HUES48 (cell line): ENCODE measurements around the gene LARP4B.

Experiments
- H3K27ac ChIP-seq: one replicate; pipeline ENCODE4 v1.7.0; 2013; ENCODE audit warnings: low read depth, low read length, inconsistent platforms
- H3K27me3 ChIP-seq: 2 replicates; pipeline ENCODE4 v1.6.1; 2013; ENCODE audit warnings: mild to moderate bottlenecking, low read length; ENCODE audit not compliant: control insufficient read depth, insufficient read depth
- H3K36me3 ChIP-seq: 2 replicates; pipeline ENCODE4 v1.6.1; 2013; ENCODE audit warnings: low read length; ENCODE audit not compliant: control insufficient read depth, insufficient read depth
- H3K4me1 ChIP-seq: 2 replicates; pipeline ENCODE4 v1.6.1; 2013; ENCODE audit warnings: mild to moderate bottlenecking, low read length; ENCODE audit not compliant: control insufficient read depth, insufficient read depth
- H3K4me3 ChIP-seq: 2 replicates; pipeline ENCODE4 v1.5.1; 2013; ENCODE audit warnings: mild to moderate bottlenecking, low read depth, low read length
- H3K9ac ChIP-seq: 2 replicates; pipeline ENCODE4 v1.6.1; 2013; ENCODE audit warnings: mild to moderate bottlenecking, low read depth, low read length, moderate library complexity
- H3K9me3 ChIP-seq: 2 replicates; pipeline ENCODE4 v1.6.1; 2013; ENCODE audit warnings: low read length; ENCODE audit not compliant: control insufficient read depth, insufficient read depth

Gene LARP4B

DNA sequence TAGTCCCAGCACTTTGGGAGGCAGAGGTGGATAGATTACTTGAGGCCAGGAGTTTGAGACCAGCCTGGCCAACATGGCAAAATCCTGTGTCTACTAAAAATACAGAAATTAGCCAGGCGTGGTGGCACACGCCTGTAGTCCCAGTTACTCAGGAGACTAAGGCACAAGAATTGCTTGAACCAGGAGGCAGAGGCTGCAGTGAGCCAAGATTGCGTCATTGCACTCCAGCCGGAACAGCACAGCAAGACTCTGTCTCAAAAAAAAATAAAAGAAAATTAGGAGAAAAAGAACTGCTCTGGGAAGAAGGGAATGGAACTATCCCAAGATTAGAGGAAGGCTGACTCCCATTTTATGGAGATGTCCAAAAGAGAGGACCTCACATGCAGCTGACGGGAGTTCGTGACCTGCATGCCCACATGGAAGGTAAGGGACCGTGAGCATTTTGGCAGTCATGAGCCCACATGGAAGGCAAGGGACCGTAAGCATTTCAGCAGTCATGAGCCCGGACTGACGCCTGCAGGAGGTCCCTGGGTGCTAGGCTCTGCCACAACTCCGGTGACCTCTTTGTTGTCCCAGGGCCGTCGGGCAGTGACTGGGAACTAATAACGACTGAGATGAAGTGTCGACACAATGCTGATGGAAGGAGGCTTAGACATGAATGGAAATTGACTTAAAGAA lies 38.1 kb upstream of the LARP4B start:
- Histone ChIP-seq H3K9me3 (no peaks in the 10 kb centered on the region), H3K27me3 (no peaks in the 10 kb centered on the region), H3K4me3 (no peak overlapping the region), H3K27ac (no peak overlapping the region), H3K9ac (no peak overlapping the region), H3K4me1 (no peaks in the 10 kb centered on the region), H3K36me3 (no peaks in the 10 kb centered on the region)

DNA sequence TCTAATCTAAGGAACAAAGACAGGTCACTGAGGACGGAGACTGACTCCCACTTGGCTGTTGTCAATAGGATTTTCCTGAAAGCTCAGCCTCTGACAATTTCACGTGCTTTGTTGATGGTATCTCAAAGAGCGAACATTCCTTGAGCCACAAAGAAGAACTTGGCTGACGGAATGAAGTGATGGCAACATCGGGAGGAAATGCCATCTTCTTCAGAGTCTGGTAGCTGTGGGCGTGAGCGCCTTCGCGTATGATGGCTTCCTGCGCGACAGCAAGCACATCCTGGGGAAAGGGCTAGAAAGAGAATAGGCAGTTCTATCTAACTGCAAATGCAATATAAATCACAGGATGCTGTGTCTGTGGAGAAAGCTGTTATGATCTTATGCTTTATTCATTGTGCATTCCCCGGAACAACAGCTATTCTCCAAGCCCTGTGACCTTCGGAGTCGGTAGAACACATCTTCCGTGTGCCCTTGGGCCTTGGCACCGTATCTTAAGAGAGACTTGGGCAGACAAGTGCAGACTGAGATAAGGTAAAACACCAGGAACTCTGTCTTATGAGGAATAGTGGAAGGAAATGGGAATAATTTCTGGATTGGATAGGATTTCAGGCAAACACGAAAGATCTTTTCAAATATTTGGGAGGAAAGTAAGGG lies 37.2 kb upstream of the LARP4B start:
- Histone ChIP-seq H3K4me3 (no peak overlapping the region), H3K9me3 (no peaks in the 10 kb centered on the region), H3K4me1 (no peaks in the 10 kb centered on the region), H3K36me3 (no peaks in the 10 kb centered on the region), H3K27ac (no peak overlapping the region), H3K9ac (no peak overlapping the region), H3K27me3 (no peaks in the 10 kb centered on the region)

DNA sequence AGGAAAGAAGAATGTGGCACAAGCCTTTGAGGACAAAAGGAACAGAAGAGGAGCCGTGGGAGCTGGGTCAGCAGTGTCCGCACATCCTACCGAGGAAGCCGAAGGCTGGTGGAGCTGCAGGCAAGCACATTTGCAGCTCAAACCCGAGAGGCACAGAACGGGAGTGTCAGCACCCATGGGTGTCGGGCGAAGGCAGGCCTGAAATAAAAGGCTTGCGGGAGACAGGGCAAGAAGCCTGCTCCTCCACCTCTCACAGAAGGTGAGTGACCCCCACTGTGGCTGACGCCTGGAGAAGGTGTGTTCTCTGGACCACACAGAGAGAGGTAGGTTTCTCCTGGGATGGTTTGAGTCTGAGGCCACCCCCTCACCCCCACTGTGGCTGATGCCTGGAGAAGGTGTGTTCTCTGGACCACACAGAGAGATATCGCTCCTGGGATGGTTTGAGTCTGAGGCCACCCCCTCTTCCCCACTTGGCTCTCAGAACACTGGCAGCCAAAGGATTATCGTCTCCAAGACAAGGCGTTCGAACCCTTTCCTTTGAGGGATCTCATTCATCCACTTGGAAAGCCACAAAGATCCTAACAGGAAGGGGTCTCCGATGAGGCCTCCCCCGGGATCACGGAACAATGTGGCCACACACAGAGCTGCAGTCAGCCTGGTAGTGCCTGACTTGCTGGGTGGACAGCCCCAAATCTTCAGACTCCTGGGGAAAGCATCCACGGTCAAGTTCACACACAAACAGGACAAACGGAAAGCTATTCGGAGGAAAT lies 35.1 kb upstream of the LARP4B start:
- Histone ChIP-seq H3K27ac (no peak overlapping the region), H3K4me1 (no peaks in the 10 kb centered on the region), H3K9ac (no peak overlapping the region), H3K4me3 (no peak overlapping the region), H3K9me3 (no peaks in the 10 kb centered on the region), H3K27me3 (no peaks in the 10 kb centered on the region), H3K36me3 (no peaks in the 10 kb centered on the region)

DNA sequence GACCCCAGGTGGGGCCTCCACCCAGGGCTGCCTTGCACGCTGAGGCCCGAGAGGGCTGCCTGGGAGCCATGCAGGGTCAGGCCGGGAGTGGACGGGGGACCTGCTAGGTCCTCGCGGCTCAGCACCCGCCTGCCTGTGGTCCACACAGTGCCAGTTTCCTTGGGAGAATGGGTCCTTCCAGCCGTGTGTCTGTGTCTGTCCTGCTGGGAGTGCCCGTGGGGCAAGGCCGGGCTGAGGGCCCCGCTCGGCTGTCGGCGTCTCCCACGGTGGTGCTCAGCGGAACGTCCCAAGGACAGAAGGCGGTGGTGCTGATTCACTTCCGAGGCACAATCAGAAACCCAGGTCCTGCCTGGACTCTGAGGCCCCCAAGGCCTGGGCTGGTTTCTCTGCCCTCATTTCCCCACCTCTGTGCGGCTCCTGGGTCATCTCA lies 33.5 kb upstream of the LARP4B start:
- Histone ChIP-seq H3K9me3 (no peaks in the 10 kb centered on the region), H3K36me3 (no peaks in the 10 kb centered on the region), H3K4me1 (no peaks in the 10 kb centered on the region), H3K27ac (no peak overlapping the region), H3K27me3 (no peaks in the 10 kb centered on the region), H3K4me3 (no peak overlapping the region), H3K9ac (no peak overlapping the region)

DNA sequence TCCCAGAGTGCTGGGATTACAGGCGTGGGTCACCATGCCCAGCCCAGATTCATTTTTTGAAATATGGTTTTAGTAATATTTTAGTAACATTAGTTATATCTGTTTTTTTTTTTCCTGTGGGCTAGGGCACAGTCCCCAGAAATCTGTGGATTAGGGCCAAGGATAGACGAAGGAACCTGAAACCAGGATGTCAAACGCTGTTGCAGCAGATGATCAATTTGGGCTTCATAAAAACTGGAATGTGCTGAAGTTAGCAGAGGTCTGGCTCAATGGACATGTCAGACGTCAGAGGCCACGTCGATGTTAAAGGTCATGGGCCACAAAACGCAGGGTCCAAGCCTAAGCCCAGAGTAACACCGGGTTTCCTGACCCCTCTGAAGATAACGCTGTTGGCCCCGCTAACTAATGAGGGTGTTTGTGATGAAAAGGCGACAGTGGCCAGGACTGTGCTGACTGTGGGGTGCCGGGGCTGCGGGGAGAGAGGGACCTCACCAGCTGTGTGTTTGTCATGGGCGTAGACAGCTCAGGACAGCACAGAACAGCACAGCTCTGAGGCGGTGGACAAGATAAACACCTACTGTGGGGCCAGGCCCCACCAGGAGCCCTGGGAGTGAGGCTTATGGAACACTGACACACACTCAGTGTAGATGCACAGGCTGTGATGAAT lies 32.9 kb upstream of the LARP4B start:
- H3K4me1 ChIP-seq: no peaks in the 10 kb centered on the region
- H3K27me3 ChIP-seq: no peaks in the 10 kb centered on the region
- H3K9me3 ChIP-seq: no peaks in the 10 kb centered on the region
- no peak overlapping the region for H3K27ac ChIP-seq
- no peaks in the 10 kb centered on the region for H3K36me3 ChIP-seq
- no peak overlapping the region for H3K9ac ChIP-seq
- H3K4me3 ChIP-seq: no peak overlapping the region

DNA sequence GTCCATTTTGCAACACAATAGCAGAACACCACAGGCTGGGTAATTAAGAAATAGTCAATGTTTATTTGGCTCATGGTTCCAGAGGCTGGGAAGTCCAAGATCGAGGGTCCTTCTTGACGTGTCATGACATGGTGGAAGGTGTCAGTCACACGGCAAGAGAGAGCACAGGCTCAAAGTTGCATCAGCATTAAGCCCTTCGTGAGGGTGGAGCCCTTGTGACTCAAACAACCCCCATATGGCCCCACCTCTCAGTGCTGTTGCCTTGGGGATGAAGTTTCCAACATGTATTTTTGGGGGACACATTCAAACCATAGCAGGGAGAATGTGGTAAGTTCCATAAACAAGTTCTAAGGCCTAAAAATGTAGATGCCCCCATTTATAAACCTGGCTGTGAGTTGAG lies 32.1 kb upstream of the LARP4B start:
- H3K27ac ChIP-seq: no peak overlapping the region
- H3K4me3 ChIP-seq: no peak overlapping the region
- H3K4me1 ChIP-seq: no peaks in the 10 kb centered on the region
- no peaks in the 10 kb centered on the region for H3K27me3 ChIP-seq
- H3K9ac ChIP-seq: no peak overlapping the region
- H3K36me3 ChIP-seq: no peaks in the 10 kb centered on the region
- H3K9me3 ChIP-seq: no peaks in the 10 kb centered on the region

DNA sequence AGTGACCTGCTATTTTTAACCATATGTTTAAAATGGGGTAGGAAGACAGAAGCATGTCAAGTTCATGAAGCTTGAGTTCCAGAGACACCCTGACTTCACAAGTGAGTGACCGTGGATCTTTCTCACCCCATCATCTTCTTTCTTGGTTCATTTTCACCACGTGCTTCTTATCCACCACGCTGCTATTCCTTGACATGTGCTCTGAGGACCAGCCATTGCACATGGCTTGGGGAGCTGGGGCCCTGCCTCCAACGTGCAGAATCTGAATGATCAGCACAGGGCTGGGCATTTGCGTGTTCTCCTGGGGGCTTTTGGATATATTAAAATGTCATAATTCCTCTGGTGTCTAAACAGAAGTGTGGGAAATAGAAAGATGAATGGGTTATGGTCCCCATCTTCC lies 31.7 kb upstream of the LARP4B start:
- Histone ChIP-seq H3K4me3 (no peak overlapping the region), H3K9me3 (no peaks in the 10 kb centered on the region), H3K9ac (no peak overlapping the region), H3K36me3 (no peaks in the 10 kb centered on the region), H3K4me1 (no peaks in the 10 kb centered on the region), H3K27ac (no peak overlapping the region), H3K27me3 (no peaks in the 10 kb centered on the region)

DNA sequence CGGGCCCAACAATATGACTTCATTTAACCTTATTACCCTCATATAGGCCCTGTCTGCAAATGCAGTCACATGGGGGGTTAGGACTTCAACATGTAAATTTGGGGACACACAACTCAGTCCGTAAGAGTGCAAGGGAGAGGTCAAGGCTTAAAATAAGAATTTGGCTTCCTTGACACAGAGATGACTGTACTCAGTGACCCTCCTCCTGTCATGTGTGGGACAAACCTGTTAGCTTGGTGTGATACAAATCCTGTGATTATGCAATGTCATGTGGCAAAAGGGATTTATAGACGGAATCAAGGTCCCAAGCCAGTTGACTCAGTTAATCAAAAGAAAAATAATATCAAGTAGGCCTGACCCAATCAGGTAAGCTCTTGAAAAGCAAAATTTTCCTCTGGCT lies 30.8 kb upstream of the LARP4B start:
- Histone ChIP-seq H3K9ac (no peak overlapping the region), H3K4me1 (no peaks in the 10 kb centered on the region), H3K27me3 (no peaks in the 10 kb centered on the region), H3K4me3 (no peak overlapping the region), H3K36me3 (no peaks in the 10 kb centered on the region), H3K9me3 (no peaks in the 10 kb centered on the region), H3K27ac (no peak overlapping the region)

DNA sequence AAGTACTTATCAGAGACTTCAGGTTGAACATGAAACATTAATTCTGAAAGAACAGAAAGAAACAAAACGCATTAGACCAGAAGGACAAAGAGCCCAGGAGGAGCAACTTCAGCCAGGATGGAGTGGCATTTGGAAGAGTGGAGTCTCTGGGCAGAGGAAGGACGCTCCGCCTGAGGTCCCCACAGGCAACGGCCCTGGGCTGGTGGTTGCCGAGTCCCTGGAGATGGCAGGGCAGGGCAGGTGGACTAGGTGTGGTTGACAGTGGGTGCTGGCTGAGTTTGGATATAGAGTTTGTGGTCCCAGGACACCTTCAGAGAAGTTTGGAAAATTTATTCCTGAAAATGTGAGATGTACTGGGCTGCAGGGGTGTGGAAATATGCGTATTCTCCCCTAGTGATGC lies 27.4 kb upstream of the LARP4B start:
- Histone ChIP-seq H3K36me3 (no peaks in the 10 kb centered on the region), H3K27ac (no peak overlapping the region), H3K4me3 (no peak overlapping the region), H3K4me1 (no peaks in the 10 kb centered on the region), H3K9ac (no peak overlapping the region), H3K27me3 (no peaks in the 10 kb centered on the region), H3K9me3 (no peaks in the 10 kb centered on the region)

DNA sequence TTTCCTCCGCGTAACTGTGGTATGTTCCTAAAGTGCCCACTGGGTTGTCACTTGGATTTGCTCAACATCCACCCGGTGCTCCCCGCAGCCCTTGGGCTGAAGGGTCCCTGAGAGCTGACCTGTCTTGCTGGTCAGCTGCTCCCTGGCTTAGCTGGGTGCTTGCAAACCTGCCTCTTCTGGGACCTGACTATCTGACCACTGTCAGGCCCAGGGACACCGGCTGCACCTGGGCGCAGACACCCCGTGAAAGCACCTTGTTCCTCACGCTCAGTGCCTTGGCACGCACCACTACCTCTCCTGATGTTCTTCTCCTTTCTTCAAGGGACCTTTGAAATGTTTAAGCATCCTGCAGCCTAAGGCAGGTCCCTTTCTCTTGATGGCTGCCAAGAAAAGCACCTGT lies 26.6 kb upstream of the LARP4B start:
- H3K4me1 ChIP-seq: no peaks in the 10 kb centered on the region
- H3K27me3 ChIP-seq: no peaks in the 10 kb centered on the region
- no peak overlapping the region for H3K9ac ChIP-seq
- no peaks in the 10 kb centered on the region for H3K36me3 ChIP-seq
- H3K9me3 ChIP-seq: no peaks in the 10 kb centered on the region
- no peak overlapping the region for H3K27ac ChIP-seq
- no peak overlapping the region for H3K4me3 ChIP-seq

DNA sequence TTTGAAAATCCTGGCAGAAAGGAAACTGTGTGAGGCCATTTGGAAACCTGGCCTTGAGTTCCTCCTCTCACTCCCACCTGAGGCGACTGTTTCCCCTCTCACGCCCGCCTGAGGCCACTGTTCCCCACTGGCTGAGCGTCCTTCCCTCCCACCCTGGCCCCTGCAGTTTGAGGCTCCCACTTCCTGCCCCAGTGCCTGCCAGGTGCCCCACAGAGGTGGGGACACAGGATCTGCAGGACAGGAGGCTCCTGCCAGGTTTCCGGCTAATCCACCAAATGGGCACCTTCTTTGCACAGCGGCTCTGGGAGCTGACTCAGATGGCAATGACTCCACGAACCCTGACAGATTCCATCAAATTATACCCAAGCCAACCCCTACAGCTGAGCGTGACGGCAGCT lies 24.3 kb upstream of the LARP4B start:
- H3K4me3 ChIP-seq: no peak overlapping the region
- H3K9me3 ChIP-seq: no peaks in the 10 kb centered on the region
- H3K27me3 ChIP-seq: no peaks in the 10 kb centered on the region
- no peaks in the 10 kb centered on the region for H3K36me3 ChIP-seq
- H3K9ac ChIP-seq: no peak overlapping the region
- no peaks in the 10 kb centered on the region for H3K4me1 ChIP-seq
- H3K27ac ChIP-seq: no peak overlapping the region
